HepG2 (cell line): Measurements from ENCODE around the gene CNOT1. TPM values are rescaled to one million over a fixed set of nuclear protein-coding genes. Genes with fewer than 3 reads are reported as not detected.

Source experiments
- FOXA3 ChIP-seq: IDR thresholded peaks from 2 replicates; pipeline ENCODE4 v1.6.1; 2016; ENCODE audit warnings: missing genetic modification reagents, missing compliant biosample characterization
- FOXK1 ChIP-seq: sonication (generic); formaldehyde crosslinking; IDR thresholded peaks from 2 replicates; pipeline ENCODE4 v1.4.0; 2020; ENCODE audit warnings: low read depth, missing genetic modification reagents, borderline replicate concordance
- FOXO4 ChIP-seq: sonication (generic); formaldehyde crosslinking; conservative IDR thresholded peaks from 2 replicates; pipeline ENCODE4 v1.8.1; 2023; ENCODE audit warnings: missing genetic modification reagents
- HDAC2 ChIP-seq: sonication (generic); formaldehyde crosslinking; IDR thresholded peaks from 2 replicates; pipeline ENCODE4 v1.4.0; 2020; ENCODE audit warnings: missing genetic modification reagents
- KDM1A ChIP-seq: IDR thresholded peaks from 2 replicates; pipeline ENCODE4 v1.6.1; 2016; ENCODE audit warnings: missing compliant biosample characterization
- MBNL3 ChIP-seq: fragments of 250-450 bp; sonication (Bioruptor Pico); conservative IDR thresholded peaks from 2 replicates; pipeline ENCODE4 v1.8.0; 2022; ENCODE audit warnings: mild to moderate bottlenecking, inconsistent platforms
- MIXL1 ChIP-seq: IDR thresholded peaks from 2 replicates; pipeline ENCODE4 v1.6.1; 2016
- MXI1 ChIP-seq: IDR thresholded peaks from 3 replicates; pipeline ENCODE4 v1.6.1; 2012; ENCODE audit warnings: low read depth, low read length, inconsistent platforms, borderline replicate concordance
- MYNN ChIP-seq: sonication (generic); formaldehyde crosslinking; IDR thresholded peaks from 2 replicates; pipeline ENCODE4 v1.4.0; 2020; ENCODE audit warnings: mild to moderate bottlenecking, low read depth, missing genetic modification reagents
- MZF1 ChIP-seq: sonication (generic); formaldehyde crosslinking; IDR thresholded peaks from 2 replicates; pipeline ENCODE4 v1.8.1; 2023; ENCODE audit warnings: mild to moderate bottlenecking, missing genetic modification reagents, borderline replicate concordance
- NFYB ChIP-seq: sonication (generic); formaldehyde crosslinking; IDR thresholded peaks from 2 replicates; pipeline ENCODE4 v1.4.0; 2020; ENCODE audit warnings: missing genetic modification reagents
- RFX3 ChIP-seq: IDR thresholded peaks from 2 replicates; pipeline ENCODE4 v1.6.1; 2016; ENCODE audit warnings: missing biosample characterization, missing genetic modification reagents
- RFXAP ChIP-seq: sonication (generic); formaldehyde crosslinking; IDR thresholded peaks from 2 replicates; pipeline ENCODE4 v1.4.0; 2020; ENCODE audit warnings: missing genetic modification reagents, borderline replicate concordance
- SAP130 ChIP-seq: IDR thresholded peaks from 2 replicates; pipeline ENCODE4 v1.6.1; 2016; ENCODE audit warnings: low read depth
- SMAD3 ChIP-seq: sonication (generic); formaldehyde crosslinking; IDR thresholded peaks from 2 replicates; pipeline ENCODE4 v1.4.0; 2020; ENCODE audit warnings: missing genetic modification reagents
- SOX13 ChIP-seq, 3 experiments: fragments of 450-650 bp in 1 of 3; sonication (generic) in 1 of 3; formaldehyde crosslinking in 1 of 3; IDR thresholded peaks in 2 of 3; conservative IDR thresholded peaks in 1 of 3; 2 replicates each; pipeline versions ENCODE4 v1.5.0 to v1.6.1; 2016 to 2020; ENCODE audit warnings: antibody characterized with exemption in 1 of 3, mild to moderate bottlenecking in 1 of 3, missing compliant biosample characterization in 1 of 3, missing genetic modification reagents in 1 of 3, moderate library complexity in 1 of 3
- STAT6 ChIP-seq: sonication (generic); formaldehyde crosslinking; IDR thresholded peaks from 2 replicates; pipeline ENCODE4 v1.4.0; 2020; ENCODE audit warnings: missing genetic modification reagents, mild to moderate bottlenecking, borderline replicate concordance
- U2AF2 ChIP-seq: fragments of 200-400 bp; formaldehyde crosslinking; IDR thresholded peaks from 2 replicates; pipeline ENCODE4 v1.6.1; 2017; ENCODE audit warnings: low read depth, mild to moderate bottlenecking, low read length
- ZBTB46 ChIP-seq: sonication (generic); formaldehyde crosslinking; IDR thresholded peaks from 2 replicates; pipeline ENCODE4 v1.4.0; 2020; ENCODE audit warnings: mild to moderate bottlenecking, missing genetic modification reagents, borderline replicate concordance
- ZNF460 ChIP-seq: sonication (generic); formaldehyde crosslinking; IDR thresholded peaks from 2 replicates; pipeline ENCODE4 v1.5.1; 2020; ENCODE audit warnings: missing genetic modification reagents, mild to moderate bottlenecking, borderline replicate concordance
- ZNF512 ChIP-seq: sonication (generic); formaldehyde crosslinking; IDR thresholded peaks from 2 replicates; pipeline ENCODE4 v1.4.0; 2020; ENCODE audit warnings: mild to moderate bottlenecking, missing genetic modification reagents
- ZNF737 ChIP-seq: sonication (generic); formaldehyde crosslinking; IDR thresholded peaks from 2 replicates; pipeline ENCODE4 v1.5.0; 2020; ENCODE audit warnings: missing genetic modification reagents, mild to moderate bottlenecking, borderline replicate concordance
- ZNF776 ChIP-seq: sonication (generic); formaldehyde crosslinking; IDR thresholded peaks from 2 replicates; pipeline ENCODE4 v1.4.0; 2020; ENCODE audit warnings: mild to moderate bottlenecking, missing genetic modification reagents
- ZSCAN29 ChIP-seq: sonication (generic); formaldehyde crosslinking; conservative IDR thresholded peaks from 2 replicates; pipeline ENCODE4 v1.4.0; 2020; ENCODE audit warnings: mild to moderate bottlenecking, missing genetic modification reagents
- polyA plus RNA-seq, 8 experiments: library from polyadenylated mRNA; depleted of rRNA in 3 of 8; stranded (reverse) in 7 of 8; unstranded in 1 of 8; fragments of >200 nt; fragmentation: Illumina TruSeq in 4 of 8; extraction: Trizol in 4 of 8; gene quantifications; 2 replicates each; pipeline versions ENCODE4 v1.2.1 to v1.2.3, GENCODE V29; 2011 to 2016; ENCODE audit warnings: low read depth in 4 of 8, missing spikeins in 1 of 8, mixed read lengths in 1 of 8; ENCODE audit not compliant: insufficient read depth in 1 of 8
- total RNA-seq, 5 experiments: library from RNA; depleted of rRNA; stranded (reverse); fragments of >200 nt; fragmentation: Illumina TruSeq; extraction: Trizol; gene quantifications; 2 replicates each; pipeline ENCODE4 v1.2.3, GENCODE V29; 2016; ENCODE audit warnings: low read depth in 1 of 5

CNOT1 gene
- total and polyA plus RNA-seq, 2 of the 13 experiments (the other 11 are each of a cell fraction or from before 2014, with no cell fraction given) = 188 to 232 TPM

GRCh38 chr16:58494981-58495520 lies 134.6 kb downstream of the CNOT1 start (continued):
- no peak for TF ChIP-seq STAT6 (CRISPR knock-in tag)
- peak; percentile 48; the same call in 1 of the 2 replicates for TF ChIP-seq HDAC2
- peak; percentile 50; the same call in 1 of the 2 replicates for TF ChIP-seq NFYB (CRISPR knock-in tag)
- TF ChIP-seq ZSCAN29 (CRISPR knock-in tag) = no peak
- TF ChIP-seq SMAD3 (CRISPR knock-in tag) = no peak
- peak; percentile 82; the same call in 1 of the 2 replicates for TF ChIP-seq KDM1A (CRISPR knock-in tag)
- TF ChIP-seq ZNF737 = no peak
- TF ChIP-seq ZNF460 (CRISPR knock-in tag) = no peak
- TF ChIP-seq SOX13 (IDR thresholded peaks at IDR 0.05) = no peak
- no peak for TF ChIP-seq SOX13 (CRISPR knock-in tag; conservative IDR thresholded peaks at IDR 0.05 in 1 of 2, IDR thresholded peaks at IDR 0.05 in 1 of 2)
- no peak for TF ChIP-seq MBNL3
- peak; percentile 99 for TF ChIP-seq RFX3 (CRISPR knock-in tag)
- no peak for TF ChIP-seq MIXL1 (CRISPR knock-in tag)
- peak; percentile 96 for TF ChIP-seq MYNN
- 0 out of 2 replicates have a peak, but pooled peaks have one; percentile 26 for TF ChIP-seq FOXK1
- TF ChIP-seq MXI1 = peak; percentile 100
- no peak for TF ChIP-seq ZBTB46 (CRISPR knock-in tag)
- peak; percentile 54 for TF ChIP-seq SAP130 (CRISPR knock-in tag)
- 0 out of 2 replicates have a peak, but pooled peaks have one; percentile 72 for TF ChIP-seq U2AF2
- no peak for TF ChIP-seq ZNF512 (CRISPR knock-in tag)
- peak; percentile 88 for TF ChIP-seq RFXAP (CRISPR knock-in tag)
- TF ChIP-seq MZF1 (CRISPR knock-in tag) = no peak
- 0 out of 2 replicates have a peak, but pooled peaks have one; percentile 6 for TF ChIP-seq FOXA3 (CRISPR knock-in tag)
- TF ChIP-seq FOXO4 (CRISPR knock-in tag) = no peak
- TF ChIP-seq ZNF776 (CRISPR knock-in tag) = no peak
